B cell (primary cell): Measurements from ENCODE around the gene KCNN1. TPM values are rescaled to one million over a fixed set of nuclear protein-coding genes. Genes with fewer than 3 reads are reported as not detected.

Experiments
- ATAC-seq: fragments of 200-7000 bp; cut with Tn5 transposase; one replicate; pipeline ENCODE4 v1.10.0; 2021; ENCODE audit warnings: low read depth, mild to moderate bottlenecking, moderate number of reproducible peaks, moderate library complexity
- CTCF ChIA-PET: fragments of 350-600 bp; sonication (Branson Sonifier 250); formaldehyde crosslinking; loops from one replicate; lab custom pipeline; 2021; ENCODE audit warnings: antibody characterized with exemption, inconsistent platforms; lab: Charles Lee
- POLR2A ChIA-PET: fragments of 350-600 bp; sonication (Branson Sonifier 250); formaldehyde crosslinking; loops from one replicate; lab custom pipeline; 2021; ENCODE audit warnings: antibody characterized with exemption; lab: Charles Lee
- DNase-seq: peaks from one replicate; pipeline ENCODE4 v3.0.0; 2013
- H2AFZ ChIP-seq: 2 replicates; pipeline ENCODE4 v1.6.1; 2012; ENCODE audit warnings: mild to moderate bottlenecking, low read depth, low read length; ENCODE audit not compliant: insufficient read depth, poor library complexity, severe bottlenecking
- H3K27ac ChIP-seq, 2 donors: 1 replicate in 1 of 2; 2 replicates in 1 of 2; pipeline ENCODE4 v1.5.1; 2012 to 2013; ENCODE audit warnings: low read length in 2 of 2, mild to moderate bottlenecking in 2 of 2, moderate library complexity in 1 of 2
- H3K27me3 ChIP-seq, 4 experiments: fragments of 200-600 bp in 1 of 4; sonication (generic) in 1 of 4; replicated peaks in 1 of 4; 1 replicate in 2 of 4; 2 replicates in 2 of 4; pipeline versions ENCODE4 v1.6.1 to v1.7.0; 2013 to 2016; ENCODE audit warnings: low read length in 3 of 4, mild to moderate bottlenecking in 2 of 4, mixed read lengths in 1 of 4, moderate library complexity in 1 of 4; ENCODE audit not compliant: insufficient read depth in 4 of 4, control insufficient read depth in 3 of 4; ENCODE audit errors: control extremely low read depth in 1 of 4
- H3K36me3 ChIP-seq, 2 experiments: replicated peaks in 1 of 2; 1 replicate in 1 of 2; 2 replicates in 1 of 2; pipeline versions ENCODE4 v1.6.1 to v1.7.1; 2013; ENCODE audit warnings: low read length in 1 of 2; ENCODE audit not compliant: insufficient read depth in 2 of 2, control insufficient read depth in 1 of 2; ENCODE audit errors: control extremely low read depth in 1 of 2, extremely low read depth in 1 of 2
- H3K4me1 ChIP-seq, 2 donors: fragments of 200-600 bp in 1 of 2; sonication (generic) in 1 of 2; 1 replicate in 1 of 2; 2 replicates in 1 of 2; pipeline versions ENCODE4 v1.5.1 to v1.6.1; 2013 to 2017; ENCODE audit warnings: low read length in 2 of 2; ENCODE audit not compliant: control insufficient read depth in 2 of 2, insufficient read depth in 2 of 2
- H3K4me2 ChIP-seq: replicated peaks from 2 replicates; pipeline ENCODE3; 2012; ENCODE audit warnings: mild to moderate bottlenecking, low read depth, low read length; ENCODE audit not compliant: poor library complexity, severe bottlenecking
- H3K4me3 ChIP-seq, 5 experiments: fragments of 200-600 bp in 1 of 5; sonication (generic) in 1 of 5; 1 replicate in 3 of 5; 2 replicates in 2 of 5; pipeline versions ENCODE4 v1.5.1 to v1.7.0; 2011 to 2016; ENCODE audit warnings: low read length in 4 of 5, mild to moderate bottlenecking in 4 of 5, low read depth in 2 of 5, control low read depth in 1 of 5, moderate library complexity in 1 of 5; ENCODE audit not compliant: insufficient read depth in 1 of 5; ENCODE audit errors: control extremely low read depth in 1 of 5, extremely low read depth in 1 of 5
- H3K79me2 ChIP-seq: fragments of 200-600 bp; sonication (generic); one replicate; pipeline ENCODE4 v1.6.0; 2016; ENCODE audit warnings: low read length; ENCODE audit not compliant: control insufficient read depth, insufficient read depth
- H3K9ac ChIP-seq: fragments of 200-600 bp; sonication (generic); 2 replicates; pipeline ENCODE4 v1.6.1; 2017; ENCODE audit warnings: mild to moderate bottlenecking, low read length, moderate library complexity
- H3K9me3 ChIP-seq, 3 donors: one replicate each; pipeline versions ENCODE4 v1.6.1 to v1.7.1; 2013; ENCODE audit warnings: low read length in 2 of 3; ENCODE audit not compliant: control insufficient read depth in 2 of 3, insufficient read depth in 1 of 3; ENCODE audit errors: control extremely low read depth in 1 of 3
- H4K20me1 ChIP-seq: 2 replicates; pipeline ENCODE4 v1.6.0; 2012; ENCODE audit warnings: mild to moderate bottlenecking, low read length; ENCODE audit not compliant: insufficient read depth, control insufficient read depth, poor library complexity, severe bottlenecking
- H3K27ac Mint-ChIP-seq: one replicate; pipeline ENCODE4 v1.8.0; 2021; ENCODE audit warnings: mixed read lengths
- H3K27me3 Mint-ChIP-seq: one replicate; pipeline ENCODE4 v1.8.0; 2021; ENCODE audit warnings: mixed read lengths
- H3K4me1 Mint-ChIP-seq: one replicate; pipeline ENCODE4 v1.8.0; 2021; ENCODE audit warnings: mixed read lengths
- H3K4me3 Mint-ChIP-seq: one replicate; pipeline ENCODE4 v1.8.0; 2021; ENCODE audit warnings: mixed read lengths
- H3K9me3 Mint-ChIP-seq: one replicate; pipeline ENCODE4 v1.8.0; 2022; ENCODE audit warnings: mixed read lengths; ENCODE audit not compliant: insufficient read depth
- EZH2 ChIP-seq: IDR thresholded peaks from 2 replicates; pipeline ENCODE4 v1.6.1; 2012; ENCODE audit warnings: borderline replicate concordance, low read depth, mild to moderate bottlenecking, moderate library complexity, low read length; ENCODE audit not compliant: insufficient read depth, poor library complexity, severe bottlenecking
- WGBS: methylation state at CpG from one replicate; pipeline ENCODE4 v1.1.5; 2013; ENCODE audit warnings: missing lambda C conversion rate; ENCODE audit not compliant: insufficient coverage; 5-methylcytosine and 5-hydroxymethylcytosine counted together
- intact Hi-C: fragments of 100-400 bp; cut with micrococcal nuclease; formaldehyde crosslinking; loops from one replicate; pipeline ENCODE4 v1.10.0; 2022
- polyA plus RNA-seq: library from polyadenylated mRNA; depleted of rRNA; stranded (reverse); fragments of >200 nt; gene quantifications from 2 replicates; pipeline ENCODE4 v1.2.3, GENCODE V29; 2012
- total RNA-seq, 2 donors: library from RNA; stranded (reverse); fragments of 120-200 nt in 1 of 2; gene quantifications; 1 replicate in 1 of 2; 2 replicates in 1 of 2; pipeline versions ENCODE4 v1.2.3 to v1.2.4, GENCODE V29; 2013 to 2022
- TF ChIP-seq, protein P1 (sequence below): fragments of 200-600 bp; IDR thresholded peaks from one replicate; pipeline ENCODE4 v1.8.0; 2022; ENCODE audit warnings: antibody characterized with exemption, mild to moderate bottlenecking

The KCNN1 gene
- total and polyA plus RNA-seq, 2 donors (not counting 1 experiment from before 2014, with no cell fraction given): 0.04 TPM; not detected in 1

DNA sequence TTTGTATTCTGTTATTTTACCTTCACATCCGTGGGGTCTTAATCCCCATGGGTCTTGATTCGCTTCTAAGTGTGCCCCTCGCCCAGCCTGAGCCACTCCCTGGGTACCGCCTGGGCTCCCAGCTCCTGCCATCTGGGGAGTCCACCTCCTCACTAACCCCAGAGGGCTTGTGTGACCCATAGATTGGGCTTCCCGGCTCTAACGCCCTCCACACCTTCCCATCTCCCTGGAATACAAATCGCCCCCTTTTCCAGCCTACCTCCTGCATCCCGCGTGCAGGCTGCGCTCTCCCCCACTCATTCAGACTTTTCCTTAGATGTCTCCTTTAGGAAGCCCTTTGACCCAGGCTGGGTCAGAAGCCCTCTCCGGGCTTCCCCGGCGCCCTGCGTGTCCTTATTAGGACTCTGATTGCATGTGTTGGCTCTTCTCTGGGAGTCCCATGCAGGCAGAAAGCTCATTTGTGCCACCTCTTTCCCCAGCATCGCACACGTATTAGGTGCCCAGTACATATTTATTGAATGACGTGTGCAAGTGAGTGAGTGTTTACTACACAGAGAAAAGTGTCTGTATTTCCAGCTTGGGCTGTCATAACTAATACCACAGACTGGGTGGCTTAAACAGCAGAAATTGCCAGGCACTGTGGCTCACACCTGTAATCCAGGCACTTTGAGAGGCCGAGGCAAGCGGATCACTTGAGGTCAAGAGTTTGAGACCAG lies 33.3 kb upstream of the KCNN1 start:
- Histone ChIP-seq H3K27ac (peak overlapping the region; percentile 93 to 96), H3K4me1 (peaks cover 11 to 23% of the 10 kb centered on the region in 2 donors), H3K27me3 (no peaks in the 10 kb centered on the region), H3K4me2 (peak overlapping the region; percentile 80), H3K9ac (peak overlapping the region; percentile 91), H3K9me3 (peaks cover 0 to 5% (median 0%) of the 10 kb centered on the region in 3 donors), H3K79me2 (peaks cover 36% of the 10 kb centered on the region), H2AFZ (peak overlapping the region; percentile 96), H4K20me1 (no peaks in the 10 kb centered on the region), H3K4me3 (peak overlapping the region; percentile 72 to 88 (median 79)), H3K36me3 (no peaks in the 10 kb centered on the region)
- TF ChIP-seq, protein P1, sequence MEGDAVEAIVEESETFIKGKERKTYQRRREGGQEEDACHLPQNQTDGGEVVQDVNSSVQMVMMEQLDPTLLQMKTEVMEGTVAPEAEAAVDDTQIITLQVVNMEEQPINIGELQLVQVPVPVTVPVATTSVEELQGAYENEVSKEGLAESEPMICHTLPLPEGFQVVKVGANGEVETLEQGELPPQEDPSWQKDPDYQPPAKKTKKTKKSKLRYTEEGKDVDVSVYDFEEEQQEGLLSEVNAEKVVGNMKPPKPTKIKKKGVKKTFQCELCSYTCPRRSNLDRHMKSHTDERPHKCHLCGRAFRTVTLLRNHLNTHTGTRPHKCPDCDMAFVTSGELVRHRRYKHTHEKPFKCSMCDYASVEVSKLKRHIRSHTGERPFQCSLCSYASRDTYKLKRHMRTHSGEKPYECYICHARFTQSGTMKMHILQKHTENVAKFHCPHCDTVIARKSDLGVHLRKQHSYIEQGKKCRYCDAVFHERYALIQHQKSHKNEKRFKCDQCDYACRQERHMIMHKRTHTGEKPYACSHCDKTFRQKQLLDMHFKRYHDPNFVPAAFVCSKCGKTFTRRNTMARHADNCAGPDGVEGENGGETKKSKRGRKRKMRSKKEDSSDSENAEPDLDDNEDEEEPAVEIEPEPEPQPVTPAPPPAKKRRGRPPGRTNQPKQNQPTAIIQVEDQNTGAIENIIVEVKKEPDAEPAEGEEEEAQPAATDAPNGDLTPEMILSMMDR: no peak
- no peak for TF ChIP-seq EZH2
- DNase-seq (no peak), ATAC-seq (no peak)
- ChIA-PET POLR2A (interaction anchor here (0.5 to 2.3 kb wide), 11 partner anchors 9 to 422 kb away, joined by 3 to 65 read pairs (median 5); partner anchors contain the start of genes PGLS and RPL18A), CTCF (interaction anchor here (0.7 to 11.7 kb wide), 21 partner anchors 12 to 438 kb away, joined by 3 to 374 read pairs (median 4); partner anchors contain the start of genes ARRDC2, JAK3, PIK3R2 and RPL18A)
- H3K4me1 Mint-ChIP-seq: peaks cover 25% of the 10 kb centered on the region
- H3K27me3 Mint-ChIP-seq: no peaks in the 10 kb centered on the region
- intact Hi-C loops: loop anchor here (2.0 kb wide), 3 partner anchors 61 to 219 kb away; partner anchors contain the start of gene PIK3R2
- peak overlapping the region; percentile 96 for H3K4me3 Mint-ChIP-seq
- no peaks in the 10 kb centered on the region for H3K9me3 Mint-ChIP-seq
- 23% methylated on average over 16 of the region's 19 CpGs for WGBS
- H3K27ac Mint-ChIP-seq: peak overlapping the region; percentile 97

DNA sequence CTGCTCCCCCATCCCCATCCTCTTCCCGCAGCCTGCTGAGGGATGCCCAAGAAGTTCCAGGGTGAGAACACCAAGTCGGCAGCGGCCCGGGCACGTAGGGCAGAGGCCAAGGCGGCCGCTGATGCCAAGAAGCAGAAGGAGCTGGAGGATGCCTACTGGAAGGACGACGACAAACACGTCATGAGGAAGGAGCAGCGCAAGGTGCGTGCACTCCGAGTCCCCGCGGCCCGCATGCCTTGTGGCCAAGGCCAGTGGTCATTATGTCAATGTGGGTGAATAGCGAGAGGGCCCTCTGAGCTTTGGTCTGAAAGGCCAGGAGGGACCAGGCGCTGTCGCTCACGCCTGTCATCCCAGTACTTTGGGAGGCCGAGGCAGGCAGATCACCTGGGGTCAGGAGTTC lies 30.5 kb upstream of the KCNN1 start:
- TF ChIP-seq EZH2: no peak
- TF ChIP-seq, protein P1: no peak
- Mint-ChIP-seq H3K27ac (no peak overlapping the region), H3K4me1 (peaks cover 24% of the 10 kb centered on the region), H3K4me3 (no peak overlapping the region), H3K9me3 (no peaks in the 10 kb centered on the region), H3K27me3 (no peaks in the 10 kb centered on the region)
- Histone ChIP-seq H4K20me1 (no peaks in the 10 kb centered on the region), H3K27ac (no peak overlapping the region), H2AFZ (no peak overlapping the region), H3K27me3 (no peaks in the 10 kb centered on the region), H3K4me2 (no peak overlapping the region), H3K36me3 (peaks cover 0 to 6% of the 10 kb centered on the region in 2 experiments), H3K9me3 (peaks cover 0 to 5% (median 0%) of the 10 kb centered on the region in 3 donors), H3K9ac (no peak overlapping the region), H3K79me2 (peaks cover 41% of the 10 kb centered on the region), H3K4me1 (peaks cover 11 to 23% of the 10 kb centered on the region in 2 donors), H3K4me3 (no peak overlapping the region)
- no peak for ATAC-seq
- CTCF ChIA-PET: interaction anchor here (0.6 to 11.7 kb wide), 5 partner anchors 9 to 217 kb away, joined by 3 to 374 read pairs (median 51); partner anchors contain the start of genes JAK3, MAP1S and RPL18A
- 93% methylated on average over 20 of the region's 21 CpGs for WGBS
- POLR2A ChIA-PET: interaction anchor here (0.5 to 0.9 kb wide), 2 partner anchors 9 to 120 kb away, joined by 4 to 8 read pairs; no protein-coding TSS in a partner anchor
- DNase-seq: peak; percentile 26
- intact Hi-C loops: no loop called here
